ENCODE data around the gene IQCH.

GRCh38 chr15:67506775-67507747 lies 252.5 kb downstream of the IQCH start:
- TF ChIP-seq CTCF (IDR thresholded peaks at IDR 0.05), result no peak
- TF ChIP-seq POLR2A (IDR thresholded peaks at IDR 0.05), result no peak
